ENCODE results near the gene CHSY1.

GRCh38 chr15:101192081-101192480 lies 59.8 kb downstream of the CHSY1 start:
- no peak for TF ChIP-seq CTCF (IDR thresholded peaks at IDR 0.05)
- TF ChIP-seq POLR2A (IDR thresholded peaks at IDR 0.05): no peak

Data from heart left ventricle (tissue), 13 donors.